Middle frontal gyrus (tissue), 1 donor: ENCODE data around the gene HBZ.
"Not testable (repeated sequence)": the region's sequence is repeated elsewhere in the genome, so short reads cannot be mapped to it uniquely, and the experiment has no call there.

Experiments
- DNase-seq: peaks from one replicate; pipeline ENCODE4 v3.0.0-alpha.2; 2015; ENCODE audit warnings: low spot score; ENCODE audit errors: extremely low spot score

Gene HBZ

GRCh38 chr16:164134-164823, 11.8 kb downstream of the HBZ start:
- not testable (repeated sequence) for DNase-seq

DNA sequence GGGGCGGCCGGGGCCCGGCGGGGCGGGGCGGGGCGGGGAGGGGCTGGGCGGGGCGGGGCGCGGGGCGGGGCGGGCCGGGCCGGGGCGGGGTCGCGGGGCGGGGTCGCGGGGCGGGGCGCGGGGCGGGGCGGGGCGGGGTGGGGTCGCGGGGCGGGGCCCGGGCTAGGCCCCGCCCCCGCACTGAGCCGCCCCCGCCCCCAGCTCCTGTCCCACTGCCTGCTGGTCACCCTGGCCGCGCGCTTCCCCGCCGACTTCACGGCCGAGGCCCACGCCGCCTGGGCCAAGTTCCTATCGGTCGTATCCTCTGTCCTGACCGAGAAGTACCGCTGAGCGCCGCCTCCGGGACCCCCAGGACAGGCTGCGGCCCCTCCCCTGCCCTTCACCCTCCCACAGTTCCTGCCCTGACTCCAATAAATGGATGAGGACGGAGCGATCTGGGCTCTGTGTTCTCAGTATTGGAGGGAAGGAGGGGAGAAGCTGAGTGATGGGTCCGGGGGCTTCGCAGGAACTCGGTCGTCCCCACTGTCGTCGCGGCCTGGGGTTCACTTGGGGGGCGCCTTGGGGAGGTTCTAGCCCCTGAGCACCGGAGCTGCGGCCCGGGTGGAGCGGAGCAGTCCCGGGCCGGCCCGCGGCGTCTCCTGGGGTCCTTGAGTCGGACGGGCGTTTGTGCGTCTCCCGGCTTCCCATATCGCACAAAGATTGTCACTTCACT, 12.5 kb downstream of the HBZ start:
- DNase-seq = no peak

DNA sequence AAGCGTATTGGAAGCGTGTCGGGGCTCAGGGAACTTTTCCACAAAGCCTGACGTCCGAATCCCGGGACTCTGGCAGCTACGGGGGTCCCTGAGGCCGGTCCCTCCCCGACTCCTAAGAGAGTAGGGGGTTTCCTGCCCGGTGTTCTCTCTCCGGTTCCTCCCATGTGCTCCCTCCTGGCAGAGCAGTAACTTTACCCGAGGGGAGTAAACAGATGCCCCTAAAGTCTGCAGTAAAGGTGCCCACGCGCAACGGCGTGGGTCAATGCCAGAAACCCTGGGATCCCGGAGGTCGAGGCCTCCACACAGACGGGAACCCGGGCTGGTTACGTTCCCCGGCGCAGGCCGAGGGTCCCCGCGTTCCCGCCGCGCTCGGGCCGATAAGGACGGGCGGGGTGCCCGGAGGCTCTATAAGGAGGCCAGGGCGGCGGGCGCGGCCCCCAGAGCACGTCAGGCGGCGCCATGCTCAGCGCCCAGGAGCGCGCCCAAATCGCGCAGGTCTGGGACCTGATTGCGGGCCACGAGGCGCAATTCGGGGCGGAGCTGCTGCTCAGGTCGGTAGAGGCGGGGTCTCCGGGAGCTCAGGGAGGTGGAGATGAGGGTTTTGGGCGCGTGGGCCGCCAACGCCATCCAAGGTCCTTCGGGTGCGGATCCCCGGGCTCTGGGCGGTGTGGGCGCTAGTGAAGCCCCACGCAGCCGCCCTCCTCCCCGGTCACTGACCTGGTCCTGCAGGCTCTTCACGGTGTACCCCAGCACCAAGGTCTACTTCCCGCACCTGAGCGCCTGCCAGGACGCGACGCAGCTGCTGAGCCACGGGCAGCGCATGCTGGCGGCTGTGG, 13.3 kb downstream of the HBZ start, which contains the start of gene HBM:
Gene HBM, plus strand, starts transcription at position 440 of the 836 bp plus-strand sequence. Its CDS starts 20 bp downstream, at position 460.
- no peak for DNase-seq

- DNase-seq = no peak
These were observed 14.1 kb downstream of the HBZ start for GRCh38 chr16:166375-167121.

DNA sequence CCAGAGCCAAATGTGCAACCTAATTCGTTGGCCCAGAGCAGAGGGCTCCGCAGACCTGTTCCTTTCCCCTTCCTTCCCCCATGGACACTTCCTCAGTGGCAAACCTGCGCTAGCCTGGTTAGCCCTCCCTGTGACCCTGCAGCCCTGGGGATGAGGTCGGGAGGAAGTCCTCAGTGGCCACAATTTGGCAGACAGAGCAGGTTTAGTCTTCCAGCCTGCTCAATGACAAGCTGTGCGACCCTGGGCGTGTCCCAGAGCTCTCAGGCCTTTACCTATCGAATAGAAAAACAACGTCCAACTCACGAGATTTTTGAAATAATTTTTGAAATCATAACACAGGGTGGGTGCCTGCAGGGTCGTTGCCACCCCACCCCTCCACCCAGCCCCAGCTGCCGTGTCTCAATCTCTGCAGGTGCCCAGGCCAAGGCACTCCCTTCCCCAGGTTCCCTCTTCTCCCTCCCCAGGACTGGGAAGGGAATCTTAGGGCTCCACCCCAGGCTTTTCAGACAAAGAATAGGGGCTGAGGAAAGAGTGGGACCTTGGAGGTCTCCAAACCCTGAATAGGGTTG, 14.8 kb downstream of the HBZ start:
- no peak for DNase-seq

DNA sequence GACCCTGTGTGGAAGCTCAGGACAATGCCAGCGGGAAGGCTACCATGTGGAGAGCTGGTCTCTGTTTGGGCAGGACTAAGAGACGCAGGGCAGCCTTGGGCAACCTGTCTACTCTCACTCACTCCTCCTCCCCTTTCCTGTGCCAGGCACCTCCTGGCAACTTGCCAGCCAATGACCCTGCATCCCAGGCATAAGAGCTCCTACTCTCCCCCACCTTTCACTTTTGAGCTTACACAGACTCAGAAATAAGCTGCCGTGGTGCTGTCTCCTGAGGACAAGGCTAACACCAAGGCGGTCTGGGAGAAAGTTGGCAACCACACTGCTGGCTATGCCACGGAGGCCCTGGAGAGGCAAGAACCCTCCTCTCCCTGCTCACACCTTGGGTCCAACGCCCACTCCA, 16.0 kb downstream of the HBZ start:
- no peak for DNase-seq

GRCh38 chr16:169014-169413, 16.6 kb downstream of the HBZ start:
- DNase-seq = no peak

DNA sequence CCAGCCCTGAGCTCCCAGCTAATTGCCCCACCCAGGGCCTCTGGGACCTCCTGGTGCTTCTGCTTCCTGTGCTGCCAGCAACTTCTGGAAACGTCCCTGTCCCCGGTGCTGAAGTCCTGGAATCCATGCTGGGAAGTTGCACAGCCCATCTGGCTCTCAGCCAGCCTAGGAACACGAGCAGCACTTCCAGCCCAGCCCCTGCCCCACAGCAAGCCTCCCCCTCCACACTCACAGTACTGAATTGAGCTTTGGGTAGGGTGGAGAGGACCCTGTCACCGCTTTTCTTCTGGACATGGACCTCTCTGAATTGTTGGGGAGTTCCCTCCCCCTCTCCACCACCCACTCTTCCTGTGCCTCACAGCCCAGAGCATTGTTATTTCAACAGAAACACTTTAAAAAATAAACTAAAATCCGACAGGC, 17.7 kb downstream of the HBZ start:
- not testable (repeated sequence) for DNase-seq

GRCh38 chr16:170788-171187, 18.3 kb downstream of the HBZ start:
- DNase-seq = no peak

GRCh38 chr16:172374-172941, 20.0 kb downstream of the HBZ start, which contains the start of gene HBA2:
TSS of gene HBA2 (plus strand) at chr16:172876. CDS start at chr16:172913, 37 bp downstream.
- DNase-seq = not testable (repeated sequence)

GRCh38 chr16:173211-173854, 20.9 kb downstream of the HBZ start:
- not testable (repeated sequence) for DNase-seq

DNA sequence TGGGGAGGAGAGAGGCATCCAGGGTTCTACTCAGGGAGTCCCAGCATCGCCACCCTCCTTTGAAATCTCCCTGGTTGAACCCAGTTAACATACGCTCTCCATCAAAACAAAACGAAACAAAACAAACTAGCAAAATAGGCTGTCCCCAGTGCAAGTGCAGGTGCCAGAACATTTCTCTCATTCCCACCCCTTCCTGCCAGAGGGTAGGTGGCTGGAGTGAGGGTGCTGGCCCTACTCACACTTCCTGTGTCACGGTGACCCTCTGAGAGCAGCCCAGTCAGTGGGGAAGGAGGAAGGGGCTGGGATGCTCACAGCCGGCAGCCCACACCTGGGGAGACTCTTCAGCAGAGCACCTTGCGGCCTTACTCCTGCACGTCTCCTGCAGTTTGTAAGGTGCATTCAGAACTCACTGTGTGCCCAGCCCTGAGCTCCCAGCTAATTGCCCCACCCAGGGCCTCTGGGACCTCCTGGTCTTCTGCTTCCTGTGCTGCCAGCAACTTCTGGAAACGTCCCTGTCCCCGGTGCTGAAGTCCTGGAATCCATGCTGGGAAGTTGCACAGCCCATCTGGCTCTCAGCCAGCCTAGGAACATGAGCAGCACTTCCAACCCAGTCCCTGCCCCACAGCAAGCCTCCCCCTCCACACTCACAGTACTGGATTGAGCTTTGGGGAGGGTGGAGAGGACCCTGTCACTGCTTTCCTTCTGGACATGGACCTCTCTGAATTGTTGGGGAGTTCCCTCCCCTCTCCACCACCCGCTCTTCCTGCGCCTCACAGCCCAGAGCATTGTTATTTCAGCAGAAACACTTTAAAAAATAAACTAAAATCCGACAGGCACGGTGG, 21.7 kb downstream of the HBZ start:
- DNase-seq = not testable (repeated sequence)

GRCh38 chr16:175011-175949, 22.8 kb downstream of the HBZ start:
- no peak for DNase-seq

DNA sequence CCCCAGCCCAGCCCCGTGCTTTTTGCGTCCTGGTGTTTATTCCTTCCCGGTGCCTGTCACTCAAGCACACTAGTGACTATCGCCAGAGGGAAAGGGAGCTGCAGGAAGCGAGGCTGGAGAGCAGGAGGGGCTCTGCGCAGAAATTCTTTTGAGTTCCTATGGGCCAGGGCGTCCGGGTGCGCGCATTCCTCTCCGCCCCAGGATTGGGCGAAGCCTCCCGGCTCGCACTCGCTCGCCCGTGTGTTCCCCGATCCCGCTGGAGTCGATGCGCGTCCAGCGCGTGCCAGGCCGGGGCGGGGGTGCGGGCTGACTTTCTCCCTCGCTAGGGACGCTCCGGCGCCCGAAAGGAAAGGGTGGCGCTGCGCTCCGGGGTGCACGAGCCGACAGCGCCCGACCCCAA, 23.6 kb downstream of the HBZ start:
- DNase-seq = not testable (repeated sequence)

DNA sequence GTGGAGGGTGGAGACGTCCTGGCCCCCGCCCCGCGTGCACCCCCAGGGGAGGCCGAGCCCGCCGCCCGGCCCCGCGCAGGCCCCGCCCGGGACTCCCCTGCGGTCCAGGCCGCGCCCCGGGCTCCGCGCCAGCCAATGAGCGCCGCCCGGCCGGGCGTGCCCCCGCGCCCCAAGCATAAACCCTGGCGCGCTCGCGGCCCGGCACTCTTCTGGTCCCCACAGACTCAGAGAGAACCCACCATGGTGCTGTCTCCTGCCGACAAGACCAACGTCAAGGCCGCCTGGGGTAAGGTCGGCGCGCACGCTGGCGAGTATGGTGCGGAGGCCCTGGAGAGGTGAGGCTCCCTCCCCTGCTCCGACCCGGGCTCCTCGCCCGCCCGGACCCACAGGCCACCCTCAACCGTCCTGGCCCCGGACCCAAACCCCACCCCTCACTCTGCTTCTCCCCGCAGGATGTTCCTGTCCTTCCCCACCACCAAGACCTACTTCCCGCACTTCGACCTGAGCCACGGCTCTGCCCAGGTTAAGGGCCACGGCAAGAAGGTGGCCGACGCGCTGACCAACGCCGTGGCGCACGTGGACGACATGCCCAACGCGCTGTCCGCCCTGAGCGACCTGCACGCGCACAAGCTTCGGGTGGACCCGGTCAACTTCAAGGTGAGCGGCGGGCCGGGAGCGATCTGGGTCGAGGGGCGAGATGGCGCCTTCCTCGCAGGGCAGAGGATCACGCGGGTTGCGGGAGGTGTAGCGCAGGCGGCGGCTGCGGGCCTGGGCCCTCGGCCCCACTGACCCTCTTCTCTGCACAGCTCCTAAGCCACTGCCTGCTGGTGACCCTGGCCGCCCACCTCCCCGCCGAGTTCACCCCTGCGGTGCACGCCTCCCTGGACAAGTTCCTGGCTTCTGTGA, 24.3 kb downstream of the HBZ start, which contains the start of gene HBA1:
Gene HBA1, plus strand, starts transcription at position 204 of the 906 bp plus-strand sequence. Its CDS starts 37 bp downstream, at position 241.
- not testable (repeated sequence) for DNase-seq

- no peak for DNase-seq
These were observed 25.0 kb downstream of the HBZ start for GRCh38 chr16:177394-177822.
